Peyer's patch (tissue), 4 donors: ENCODE results near the gene TOM1L2.

Source experiments
- POLR2A ChIP-seq, 2 donors: fragments of 450-650 bp; IDR thresholded peaks; one replicate each; pipeline ENCODE4 v1.5.1; 2017; ENCODE audit warnings: antibody characterized with exemption in 2 of 2, mild to moderate bottlenecking in 2 of 2, moderate library complexity in 2 of 2
- TF ChIP-seq, protein P1 (sequence below), 6 experiments: fragments of 450-650 bp in 4 of 6; fragments of 200-600 bp in 2 of 6; sonication (generic) in 1 of 6; IDR thresholded peaks; one replicate each; pipeline ENCODE4 v1.5.1; 2017 to 2019; ENCODE audit warnings: antibody characterized with exemption in 6 of 6, mild to moderate bottlenecking in 3 of 6, moderate library complexity in 1 of 6

DNA sequence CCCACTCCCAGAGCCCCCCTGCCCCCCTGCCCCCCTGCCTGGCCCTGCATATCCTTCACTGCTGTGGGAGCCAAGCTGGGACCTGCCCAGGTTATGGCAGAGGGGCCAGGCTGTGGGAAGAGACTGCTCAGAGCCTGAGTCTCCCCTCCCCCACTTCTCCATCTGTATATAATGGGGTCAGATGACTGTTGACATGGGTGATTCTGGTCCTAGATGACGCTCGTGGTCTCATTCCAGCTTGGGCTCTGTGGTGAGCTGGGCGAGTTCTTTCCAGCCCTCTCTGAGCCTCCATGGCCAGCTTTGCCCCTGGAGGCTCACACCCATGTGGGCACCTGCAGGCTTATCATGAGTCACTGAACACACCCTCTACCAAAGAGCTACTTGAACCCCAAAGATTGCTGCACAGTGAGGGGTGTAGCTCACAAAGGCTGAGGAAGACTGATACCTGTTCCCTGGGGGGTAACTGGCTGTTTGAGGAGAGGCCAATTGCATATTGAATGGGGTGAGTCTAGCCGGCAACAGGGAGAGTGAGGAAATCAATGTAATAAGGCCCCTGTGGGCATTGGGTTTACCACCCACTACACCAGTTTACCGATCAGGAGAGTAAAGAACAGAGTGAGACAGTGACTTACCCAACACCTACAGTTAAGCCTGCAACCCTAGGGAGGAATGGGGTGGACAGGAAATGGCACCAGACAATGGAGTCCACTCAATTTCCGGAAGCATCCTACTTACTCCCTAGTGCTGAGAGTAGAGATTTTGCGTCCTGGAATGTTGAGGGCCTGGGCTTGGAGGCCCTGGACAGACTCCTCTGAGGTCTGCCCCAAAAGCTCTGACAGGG is 131.2 kb downstream of the TOM1L2 start:
- TF ChIP-seq, protein P1, sequence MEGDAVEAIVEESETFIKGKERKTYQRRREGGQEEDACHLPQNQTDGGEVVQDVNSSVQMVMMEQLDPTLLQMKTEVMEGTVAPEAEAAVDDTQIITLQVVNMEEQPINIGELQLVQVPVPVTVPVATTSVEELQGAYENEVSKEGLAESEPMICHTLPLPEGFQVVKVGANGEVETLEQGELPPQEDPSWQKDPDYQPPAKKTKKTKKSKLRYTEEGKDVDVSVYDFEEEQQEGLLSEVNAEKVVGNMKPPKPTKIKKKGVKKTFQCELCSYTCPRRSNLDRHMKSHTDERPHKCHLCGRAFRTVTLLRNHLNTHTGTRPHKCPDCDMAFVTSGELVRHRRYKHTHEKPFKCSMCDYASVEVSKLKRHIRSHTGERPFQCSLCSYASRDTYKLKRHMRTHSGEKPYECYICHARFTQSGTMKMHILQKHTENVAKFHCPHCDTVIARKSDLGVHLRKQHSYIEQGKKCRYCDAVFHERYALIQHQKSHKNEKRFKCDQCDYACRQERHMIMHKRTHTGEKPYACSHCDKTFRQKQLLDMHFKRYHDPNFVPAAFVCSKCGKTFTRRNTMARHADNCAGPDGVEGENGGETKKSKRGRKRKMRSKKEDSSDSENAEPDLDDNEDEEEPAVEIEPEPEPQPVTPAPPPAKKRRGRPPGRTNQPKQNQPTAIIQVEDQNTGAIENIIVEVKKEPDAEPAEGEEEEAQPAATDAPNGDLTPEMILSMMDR (IDR thresholded peaks at IDR 0.05), result no peak
- TF ChIP-seq POLR2A (IDR thresholded peaks at IDR 0.05), result peak in 1 of 2 donors; percentile 23
